GM12878 (cell line): ENCODE data around the gene ELL2. TPM values are rescaled to one million over a fixed set of nuclear protein-coding genes. Genes with fewer than 3 reads are reported as not detected.

Experiments used
- ATAC-seq: fragments of 200-7000 bp; cut with Tn5 transposase; 3 replicates; pipeline ENCODE4 v1.9.1; 2020; ENCODE audit warnings: mild to moderate bottlenecking, moderate library complexity
- BruUV-seq: library from RNA; stranded (reverse); fragments of 400-500 nt; replicated peaks from 2 replicates; lab custom pipeline; 2021; lab: Mats Ljungman, UMichigan
- CTCF ChIA-PET: fragments of 300-600 bp; sonication (Branson Sonifier 250); formaldehyde crosslinking; extraction: SDS; loops from one replicate; lab custom pipeline; 2021; ENCODE audit warnings: inconsistent platforms; lab: Yijun Ruan, JAX
- POLR2A ChIA-PET: fragments of 350-600 bp; formaldehyde crosslinking; extraction: SDS; loops from one replicate; lab custom pipeline; 2021; ENCODE audit warnings: inconsistent platforms; lab: Charles Lee
- RAD21 ChIA-PET: fragments of 300-600 bp; sonication (Branson Sonifier 250); formaldehyde crosslinking; loops from one replicate; lab custom pipeline; 2023; ENCODE audit warnings: antibody characterized with exemption; ENCODE audit not compliant: unreplicated experiment; lab: Charles Lee
- SMC1A ChIA-PET: fragments of 300-600 bp; sonication (Branson Sonifier 250); formaldehyde crosslinking; loops from one replicate; lab custom pipeline; 2023; ENCODE audit not compliant: unreplicated experiment, uncharacterized antibody; lab: Charles Lee
- DNase-seq: peaks from one replicate; pipeline ENCODE4 v3.0.0-alpha.2; 2011; ENCODE audit warnings: low read depth, low spot score
- FAIRE-seq: peaks from 3 replicates; lab custom pipeline; 2011; peaks lifted over from hg19 to GRCh38; lab: Jason Lieb, UNC
- H2AFZ ChIP-seq: 2 replicates; pipeline ENCODE4 v1.6.0; 2011; ENCODE audit warnings: low read depth, low read length, control low read depth; ENCODE audit not compliant: control insufficient read depth
- H3K27ac ChIP-seq: 2 replicates; pipeline ENCODE4 v1.5.1; 2011; ENCODE audit warnings: control low read depth; ENCODE audit not compliant: control insufficient read depth, insufficient read depth
- H3K27me3 ChIP-seq, 2 experiments: replicated peaks in 1 of 2; 2 replicates each; pipeline versions ENCODE4 v1.6.0 to v1.6.1; 2011; ENCODE audit warnings: low read length in 1 of 2; ENCODE audit not compliant: control insufficient read depth in 2 of 2, insufficient read depth in 2 of 2
- H3K36me3 ChIP-seq, 2 experiments: 2 replicates each; pipeline ENCODE4 v1.5.1; 2011; ENCODE audit warnings: low read length in 1 of 2; ENCODE audit not compliant: control insufficient read depth in 2 of 2, insufficient read depth in 2 of 2
- H3K4me1 ChIP-seq: 2 replicates; pipeline ENCODE4 v1.6.1; 2011; ENCODE audit warnings: mild to moderate bottlenecking, low read length, moderate library complexity, mixed read lengths; ENCODE audit not compliant: control insufficient read depth, insufficient read depth
- H3K4me2 ChIP-seq: 2 replicates; pipeline ENCODE4 v1.6.0; 2011; ENCODE audit warnings: control low read depth; ENCODE audit not compliant: control insufficient read depth, insufficient read depth
- H3K4me3 ChIP-seq: fragments of 200-600 bp; sonication (generic); 2 replicates; pipeline ENCODE4 v1.5.1; 2016
- H3K79me2 ChIP-seq: 2 replicates; pipeline ENCODE4 v1.6.0; 2011; ENCODE audit warnings: low read length; ENCODE audit not compliant: control insufficient read depth, insufficient read depth
- H3K9ac ChIP-seq: 2 replicates; pipeline ENCODE4 v1.8.0; 2011; ENCODE audit warnings: low read length, control low read depth, mixed read lengths; ENCODE audit not compliant: control insufficient read depth, insufficient read depth
- H3K9me3 ChIP-seq: replicated peaks from 3 replicates; pipeline ENCODE4 v1.5.1; 2011; ENCODE audit warnings: mild to moderate bottlenecking, low read length; ENCODE audit not compliant: control insufficient read depth, insufficient read depth
- H4K20me1 ChIP-seq: 2 replicates; pipeline ENCODE4 v1.6.0; 2011; ENCODE audit not compliant: control insufficient read depth, insufficient read depth
- ASH2L ChIP-seq: fragments of 300-600, 200-600 bp; sonication (generic); IDR thresholded peaks from 2 replicates; pipeline ENCODE4 v1.6.1; 2017; ENCODE audit warnings: low read depth, mild to moderate bottlenecking, borderline replicate concordance
- BHLHE40 ChIP-seq, 2 experiments: fragments of 450-650 bp in 1 of 2; IDR thresholded peaks; 2 replicates each; pipeline ENCODE4 v1.6.1; 2011 to 2017; ENCODE audit warnings: low read depth in 2 of 2, borderline replicate concordance in 1 of 2, improper control_type of control experiment in 1 of 2, low read length in 1 of 2, mild to moderate bottlenecking in 1 of 2
- EED ChIP-seq: sonication (generic); IDR thresholded peaks from 2 replicates; pipeline ENCODE4 v1.6.1; 2016; ENCODE audit warnings: antibody characterized with exemption, low read depth
- EGR1 ChIP-seq, 2 experiments: IDR thresholded peaks; 1 replicate in 1 of 2; 2 replicates in 1 of 2; pipeline ENCODE4 v1.6.1; 2011 to 2012; ENCODE audit warnings: low read depth in 2 of 2, low read length in 2 of 2, borderline replicate concordance in 1 of 2, mild to moderate bottlenecking in 1 of 2, moderate library complexity in 1 of 2
- ESRRA ChIP-seq: IDR thresholded peaks from 2 replicates; pipeline ENCODE4 v1.6.1; 2012; ENCODE audit warnings: mild to moderate bottlenecking, low read length, improper control_type of control experiment
- ETV6 ChIP-seq, 2 experiments: fragments of 450-650 bp in 1 of 2; IDR thresholded peaks in 1 of 2; conservative IDR thresholded peaks in 1 of 2; 2 replicates each; pipeline ENCODE4 v1.6.1; 2014; ENCODE audit warnings: antibody characterized with exemption in 1 of 2, borderline replicate concordance in 1 of 2, low read depth in 1 of 2, mild to moderate bottlenecking in 1 of 2, moderate library complexity in 1 of 2
- FOXM1 ChIP-seq: IDR thresholded peaks from 2 replicates; pipeline ENCODE4 v1.6.1; 2012; ENCODE audit warnings: low read depth, mild to moderate bottlenecking, inconsistent platforms, low read length, moderate library complexity
- KAT2A ChIP-seq: conservative IDR thresholded peaks from 2 replicates; pipeline ENCODE4 v1.6.1; 2011; ENCODE audit warnings: low read depth, low read length; ENCODE audit not compliant: control insufficient read depth
- KLF5 ChIP-seq: fragments of 450-650 bp; IDR thresholded peaks from 2 replicates; pipeline ENCODE4 v1.6.1; 2014; ENCODE audit warnings: mild to moderate bottlenecking; ENCODE audit not compliant: partially characterized antibody
- NFYA ChIP-seq: IDR thresholded peaks from 2 replicates; pipeline ENCODE4 v1.6.1; 2011; ENCODE audit warnings: low read depth, mild to moderate bottlenecking, low read length, improper control_type of control experiment, borderline replicate concordance
- PAX5 ChIP-seq: IDR thresholded peaks from 2 replicates; pipeline ENCODE4 v1.6.1; 2011; ENCODE audit warnings: low read depth, low read length, borderline replicate concordance
- POLR2AphosphoS5 ChIP-seq: IDR thresholded peaks from 2 replicates; pipeline ENCODE4 v1.6.1; 2011; ENCODE audit warnings: mild to moderate bottlenecking, low read length, inconsistent platforms
- RFX5 ChIP-seq: IDR thresholded peaks from 2 replicates; pipeline ENCODE4 v1.6.1; 2011; ENCODE audit warnings: low read depth, low read length, improper control_type of control experiment
- SKIL ChIP-seq: fragments of 450-650 bp; IDR thresholded peaks from 2 replicates; pipeline ENCODE4 v1.6.1; 2017; ENCODE audit warnings: mild to moderate bottlenecking, low read depth, inconsistent platforms; ENCODE audit not compliant: poor library complexity, severe bottlenecking
- SMAD5 ChIP-seq: IDR thresholded peaks from 2 replicates; pipeline ENCODE4 v1.6.1; 2016; ENCODE audit warnings: antibody characterized with exemption, low read depth
- SRF ChIP-seq, 2 experiments: IDR thresholded peaks; 2 replicates each; pipeline ENCODE4 v1.6.1; 2011; ENCODE audit warnings: low read depth in 2 of 2, low read length in 2 of 2, mild to moderate bottlenecking in 1 of 2, moderate library complexity in 1 of 2
- WGBS: methylation state at CpG from one replicate; pipeline ENCODE4 v1.1.6; 2016; ENCODE audit warnings: low lambda C conversion rate; ENCODE audit not compliant: insufficient replicate concordance, insufficient coverage; ENCODE audit errors: missing lambda C conversion rate; 5-methylcytosine and 5-hydroxymethylcytosine counted together
- in situ Hi-C: fragments of 300-500 bp; cut with MboI; formaldehyde crosslinking; loops from 9 replicates; pipeline ENCODE4 v1.14.3; 2018; ENCODE audit warnings: mixed read lengths
- intact Hi-C: fragments of 100-400 bp; cut with micrococcal nuclease; formaldehyde crosslinking; loops from one replicate; pipeline ENCODE4 v1.14.2; 2022; ENCODE audit not compliant: unreplicated experiment
- polyA plus RNA-seq, 11 experiments: library from polyadenylated mRNA; depleted of rRNA in 4 of 11; unstranded in 6 of 11; stranded (reverse) in 5 of 11; fragments of >200 nt; fragmentation: Nextera tagmentation in 4 of 11; fragmentation: Illumina TruSeq in 1 of 11; extraction: Ambion mirVana in 4 of 11; extraction: Trizol in 1 of 11; gene quantifications; 1 replicate in 1 of 11; 2 replicates in 10 of 11; pipeline versions ENCODE4 v1.2.1 to v1.2.3, GENCODE V29; 2011 to 2016; ENCODE audit warnings: inconsistent platforms in 2 of 11, missing spikeins in 2 of 11, low read depth in 1 of 11
- total RNA-seq, 4 experiments: library from RNA; depleted of rRNA in 3 of 4; stranded (reverse); fragments of >200 nt in 3 of 4; fragmentation: Illumina TruSeq in 1 of 4; extraction: Trizol in 1 of 4; gene quantifications; 2 replicates each; pipeline versions ENCODE4 v1.2.1 to v1.2.3, GENCODE V29; 2013 to 2021
- TF ChIP-seq, protein P1 (sequence below): fragments of 450-650 bp; formaldehyde crosslinking; IDR thresholded peaks from 2 replicates; pipeline ENCODE4 v1.5.0; 2022; ENCODE audit warnings: mild to moderate bottlenecking, missing genetic modification characterization

The ELL2 gene
- total and polyA plus RNA-seq, 10 of the 15 experiments (the other 5 are each of a cell fraction or from before 2014, with no cell fraction given): 24.2 to 91.4 (median 57.4) TPM

- ChIA-PET SMC1A (interaction anchor here (1.2 to 2.6 kb wide), 5 partner anchors 17 to 438 kb away, joined by 3 to 9 read pairs (median 3); no protein-coding TSS in a partner anchor), CTCF (interaction anchor here (0.6 to 1.4 kb wide), 3 partner anchors 19 to 62 kb away, joined by 3 to 5 read pairs (median 3); partner anchors contain the start of gene ELL2), RAD21 (interaction anchor here (1.4 to 1.6 kb wide), 3 partner anchors 16 to 60 kb away, joined by 3 to 6 read pairs (median 3); no protein-coding TSS in a partner anchor)
- no peaks in the 10 kb centered on the region for H3K27me3 ChIP-seq
- no peak overlapping the region for H3K4me3 ChIP-seq
- in situ Hi-C loops: no loop called here
- FAIRE-seq: no peak
- H3K4me1 ChIP-seq: no peaks in the 10 kb centered on the region
- no peak overlapping the region for H3K4me2 ChIP-seq
- no peaks in the 10 kb centered on the region for H3K9me3 ChIP-seq
- no peak overlapping the region for H3K27ac ChIP-seq
- no peak for ATAC-seq
- TF ChIP-seq ETV6 (conservative IDR thresholded peaks at IDR 0.05 in 1 of 2, IDR thresholded peaks at IDR 0.05 in 1 of 2; ENCODE audit: borderline replicate concordance in 1 of 2, low read depth in 1 of 2): no peak
- TF ChIP-seq KLF5: no peak
- TF ChIP-seq ASH2L: no peak
- no peak for TF ChIP-seq PAX5
- TF ChIP-seq SRF (IDR thresholded peaks at IDR 0.05; ENCODE audit: low read depth in 2 of 2, low read length in 2 of 2): no peak
- TF ChIP-seq, protein P1, sequence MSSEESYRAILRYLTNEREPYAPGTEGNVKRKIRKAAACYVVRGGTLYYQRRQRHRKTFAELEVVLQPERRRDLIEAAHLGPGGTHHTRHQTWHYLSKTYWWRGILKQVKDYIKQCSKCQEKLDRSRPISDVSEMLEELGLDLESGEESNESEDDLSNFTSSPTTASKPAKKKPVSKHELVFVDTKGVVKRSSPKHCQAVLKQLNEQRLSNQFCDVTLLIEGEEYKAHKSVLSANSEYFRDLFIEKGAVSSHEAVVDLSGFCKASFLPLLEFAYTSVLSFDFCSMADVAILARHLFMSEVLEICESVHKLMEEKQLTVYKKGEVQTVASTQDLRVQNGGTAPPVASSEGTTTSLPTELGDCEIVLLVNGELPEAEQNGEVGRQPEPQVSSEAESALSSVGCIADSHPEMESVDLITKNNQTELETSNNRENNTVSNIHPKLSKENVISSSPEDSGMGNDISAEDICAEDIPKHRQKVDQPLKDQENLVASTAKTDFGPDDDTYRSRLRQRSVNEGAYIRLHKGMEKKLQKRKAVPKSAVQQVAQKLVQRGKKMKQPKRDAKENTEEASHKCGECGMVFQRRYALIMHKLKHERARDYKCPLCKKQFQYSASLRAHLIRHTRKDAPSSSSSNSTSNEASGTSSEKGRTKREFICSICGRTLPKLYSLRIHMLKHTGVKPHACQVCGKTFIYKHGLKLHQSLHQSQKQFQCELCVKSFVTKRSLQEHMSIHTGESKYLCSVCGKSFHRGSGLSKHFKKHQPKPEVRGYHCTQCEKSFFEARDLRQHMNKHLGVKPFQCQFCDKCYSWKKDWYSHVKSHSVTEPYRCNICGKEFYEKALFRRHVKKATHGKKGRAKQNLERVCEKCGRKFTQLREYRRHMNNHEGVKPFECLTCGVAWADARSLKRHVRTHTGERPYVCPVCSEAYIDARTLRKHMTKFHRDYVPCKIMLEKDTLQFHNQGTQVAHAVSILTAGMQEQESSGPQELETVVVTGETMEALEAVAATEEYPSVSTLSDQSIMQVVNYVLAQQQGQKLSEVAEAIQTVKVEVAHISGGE (CRISPR knock-in tag): no peak
- no peak for TF ChIP-seq POLR2AphosphoS5
- no peak for TF ChIP-seq EGR1 (IDR thresholded peaks at IDR 0.05; ENCODE audit: borderline replicate concordance in 1 of 2, low read depth in 2 of 2, low read length in 2 of 2)
- no peak for TF ChIP-seq RFX5
- TF ChIP-seq KAT2A: no peak
- no peak for TF ChIP-seq SKIL
- no peak for TF ChIP-seq BHLHE40 (IDR thresholded peaks at IDR 0.05; ENCODE audit: borderline replicate concordance in 1 of 2, low read depth in 2 of 2, low read length in 1 of 2)
- no peak for TF ChIP-seq EED
- TF ChIP-seq NFYA: no peak
- no peak for TF ChIP-seq FOXM1
- no peak for TF ChIP-seq ESRRA
- no peak for TF ChIP-seq SMAD5
- TF ChIP-seq, all 136 proteins: peak for 0
- H3K9ac ChIP-seq: no peak overlapping the region
- H2AFZ ChIP-seq: no peak overlapping the region
- H4K20me1 ChIP-seq: no peaks in the 10 kb centered on the region
- no peak for DNase-seq
- peaks cover 5 to 10% of the 10 kb centered on the region in 2 experiments; a peak in 3 of 4 replicates for H3K36me3 ChIP-seq
- H3K79me2 ChIP-seq: no peaks in the 10 kb centered on the region
- POLR2A ChIA-PET: no interaction called here
- WGBS: 96% methylated on average over 3 of the region's 3 CpGs
- intact Hi-C loops: no loop called here
- no TSS peak for BruUV-seq
Observed at GRCh38 chr5:95899829-95900228, 61.8 kb downstream of the ELL2 start.
